Measurements from ENCODE around the gene PPP1R3G.

Gene PPP1R3G

DNA sequence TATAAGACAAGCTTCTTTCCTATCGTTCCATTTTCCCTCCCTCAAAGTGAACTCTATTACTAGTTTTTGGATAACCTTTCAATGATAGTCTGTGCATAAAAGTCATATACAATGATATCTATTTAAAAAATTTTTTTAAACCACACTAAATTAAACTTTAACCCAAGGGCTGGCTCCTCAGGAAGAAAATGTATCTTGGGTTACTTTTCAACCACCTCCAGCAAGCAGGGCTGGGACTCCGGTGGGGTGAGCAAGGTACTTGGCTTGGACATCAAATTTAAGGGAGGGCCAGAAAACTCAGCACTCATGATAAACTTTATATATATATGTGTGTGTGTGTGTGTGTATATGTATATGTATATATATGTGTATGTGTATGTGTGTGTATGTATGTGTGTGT is 13.9 kb upstream of the PPP1R3G start:
- no peak for DNase-seq (ENCODE audit: low read depth in 2 of 3, low spot score in 1 of 3)

DNA sequence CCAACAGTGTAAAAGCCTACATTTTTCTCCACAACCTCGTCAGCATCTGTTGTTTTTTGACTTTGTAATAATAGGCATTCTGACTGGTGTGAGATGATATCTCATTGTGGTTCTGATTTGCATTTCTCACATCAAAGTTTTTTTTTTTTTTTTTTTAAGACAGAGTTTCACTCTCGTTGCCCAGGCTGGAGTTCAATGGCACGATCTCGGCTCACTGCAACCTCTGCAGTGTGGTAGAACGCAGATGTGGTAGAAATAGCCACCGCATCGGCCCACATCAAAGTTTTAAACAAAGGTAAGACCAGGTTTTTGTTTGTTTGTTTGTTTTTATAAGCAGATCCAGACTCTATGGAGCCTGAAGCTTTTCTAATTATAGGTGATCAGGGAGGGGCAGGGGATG is 12.7 kb upstream of the PPP1R3G start:
- no peak for DNase-seq (ENCODE audit: low read depth in 2 of 3, low spot score in 1 of 3)

DNA sequence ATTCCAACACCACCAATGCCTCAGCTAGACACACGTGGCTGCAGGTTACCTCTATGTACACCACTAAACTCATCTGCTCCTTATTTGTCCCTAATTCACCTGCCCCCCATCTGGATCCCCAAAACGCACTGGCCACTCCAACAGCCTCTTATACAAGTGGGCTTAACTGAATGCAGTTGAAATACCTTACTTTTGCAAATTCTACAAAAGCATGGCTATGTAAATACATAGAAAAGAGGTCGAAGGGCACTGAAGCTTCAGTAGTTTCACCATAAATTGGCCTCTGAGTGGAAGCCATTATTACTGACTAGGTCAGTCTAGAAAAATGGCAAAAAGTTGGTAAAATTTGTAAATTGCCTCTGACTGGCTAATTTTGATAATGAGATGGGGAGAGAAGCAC is 11.1 kb upstream of the PPP1R3G start:
- DNase-seq (ENCODE audit: low read depth in 2 of 3, low spot score in 1 of 3), result no peak

DNA sequence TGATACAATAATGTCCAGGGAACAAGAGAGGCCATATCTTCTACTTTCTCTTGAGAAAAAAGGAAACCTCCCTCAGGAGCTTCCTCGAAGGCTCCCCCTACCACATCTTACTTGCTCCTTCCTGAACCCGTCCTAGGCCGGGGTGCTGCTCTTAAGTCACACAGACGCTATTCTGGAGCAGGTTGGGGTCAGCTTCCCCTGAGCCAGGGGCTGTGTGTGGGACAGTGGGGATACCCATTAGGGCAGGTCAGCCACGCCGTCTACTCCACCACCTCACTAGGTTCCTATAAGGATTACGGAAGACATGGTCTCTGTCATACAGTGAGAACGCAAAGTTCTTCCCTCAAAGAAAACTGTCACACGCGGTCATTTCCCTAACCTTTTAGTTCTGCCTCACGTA is 8.2 kb upstream of the PPP1R3G start:
- DNase-seq (ENCODE audit: low read depth in 2 of 3, low spot score in 1 of 3), result no peak

DNA sequence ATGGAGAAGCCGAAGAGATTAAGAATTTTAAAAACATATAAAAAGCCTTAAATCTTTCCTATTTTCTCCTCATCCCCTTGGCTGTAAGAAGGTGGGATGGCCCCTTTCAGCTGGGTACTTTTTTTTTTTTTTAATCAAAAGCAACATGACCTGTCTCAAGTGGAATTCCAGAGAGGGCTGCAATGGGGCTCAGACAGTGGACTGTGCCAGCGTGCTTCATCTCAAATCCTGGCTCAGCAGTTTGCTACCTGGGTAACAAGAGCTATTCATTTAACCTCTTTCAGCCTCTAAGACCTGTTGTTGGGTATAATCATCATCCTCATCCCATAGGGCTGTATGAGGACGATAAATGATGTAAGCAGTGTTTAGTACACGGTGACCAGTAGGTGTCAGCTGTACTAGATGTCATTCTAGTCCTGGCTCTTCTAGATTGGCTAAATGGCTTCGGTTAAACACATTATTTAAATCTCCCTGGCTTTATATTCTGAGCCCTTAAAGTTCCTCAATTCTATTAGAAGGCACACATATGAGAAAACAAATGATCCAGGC is 6.9 kb upstream of the PPP1R3G start:
- no peak for DNase-seq (ENCODE audit: low read depth in 2 of 3, low spot score in 1 of 3)

DNA sequence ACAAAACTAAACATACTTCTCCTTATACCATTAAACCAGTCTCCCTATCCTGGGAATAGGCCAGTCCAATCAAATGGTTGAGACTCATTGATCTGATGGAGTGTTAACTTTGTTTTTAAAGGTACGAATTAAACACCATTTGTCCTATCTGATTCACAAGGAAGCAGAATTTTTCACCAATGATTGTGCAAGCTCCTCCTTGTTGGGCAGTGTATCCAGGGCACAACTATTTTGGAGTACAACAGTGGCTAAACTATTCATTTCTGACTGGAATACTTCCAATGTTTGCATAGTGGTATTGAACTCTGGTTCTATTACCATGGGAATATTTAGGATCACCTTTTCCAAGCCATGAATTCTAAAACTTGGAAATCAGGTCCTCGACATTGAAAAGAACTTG is 5.4 kb upstream of the PPP1R3G start:
- no peak for DNase-seq (ENCODE audit: low read depth in 2 of 3, low spot score in 1 of 3)

DNA sequence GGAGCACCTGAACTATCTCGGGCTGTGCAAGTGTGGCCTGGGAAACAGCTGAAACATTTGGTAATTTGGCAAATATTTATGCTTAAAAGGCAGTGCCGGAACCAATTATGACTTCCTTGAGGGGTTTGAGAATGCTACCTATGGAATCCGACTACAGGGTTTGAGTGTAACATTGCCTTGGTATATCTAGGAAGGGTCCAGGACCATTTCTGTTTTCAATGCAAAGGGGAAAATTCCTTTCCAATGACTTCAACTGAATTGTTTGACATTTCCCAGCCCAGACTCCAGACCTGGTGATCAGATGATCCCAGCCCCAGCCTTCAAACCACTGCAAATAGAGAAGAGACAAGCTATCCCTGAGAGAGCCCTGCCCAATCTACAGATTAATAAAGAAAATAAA is 4.6 kb upstream of the PPP1R3G start:
- no peak for DNase-seq (ENCODE audit: low read depth in 2 of 3, low spot score in 1 of 3)

DNA sequence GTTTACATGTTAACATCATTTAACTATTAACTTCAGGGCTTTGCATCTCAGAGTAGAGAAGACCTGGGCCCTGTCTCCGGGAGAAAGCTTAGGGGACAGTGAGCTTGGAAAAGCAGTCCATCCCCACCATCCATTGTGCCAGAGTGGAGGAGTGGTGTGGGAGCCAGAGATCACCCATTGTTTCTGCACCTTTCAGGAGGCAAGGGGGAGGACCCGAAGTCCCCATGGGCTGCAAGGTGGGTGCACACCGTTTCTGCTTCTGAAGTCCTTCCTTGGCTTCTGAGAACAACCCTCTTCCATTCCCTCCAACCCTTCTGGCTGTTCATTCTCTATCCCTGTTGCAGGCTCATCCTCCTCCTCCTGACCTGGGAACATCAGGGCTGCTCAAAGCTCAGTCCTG is 4.0 kb upstream of the PPP1R3G start:
- DNase-seq (ENCODE audit: low read depth in 2 of 3, low spot score in 1 of 3), result no peak

DNA sequence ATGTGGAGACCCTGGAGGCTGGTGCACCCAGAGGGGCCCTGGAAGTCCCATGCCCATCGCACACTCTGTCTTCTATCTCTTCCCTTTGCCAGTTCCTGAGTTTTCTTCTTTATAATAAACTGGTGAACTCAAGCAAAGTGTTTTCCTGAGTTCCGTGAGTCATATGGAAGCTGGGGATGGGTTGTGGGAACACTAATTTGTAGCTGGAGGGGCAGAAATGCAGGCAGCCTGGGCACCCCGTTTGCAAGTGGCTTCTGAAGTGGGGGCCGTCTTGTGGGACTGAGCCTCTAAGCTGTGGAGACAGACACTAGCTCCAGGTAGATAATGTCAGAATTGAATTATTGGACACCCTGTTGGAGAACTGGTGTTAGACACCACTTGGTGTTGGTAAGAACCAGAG is 3.2 kb upstream of the PPP1R3G start:
- no peak for DNase-seq (ENCODE audit: low read depth in 2 of 3, low spot score in 1 of 3)

DNA sequence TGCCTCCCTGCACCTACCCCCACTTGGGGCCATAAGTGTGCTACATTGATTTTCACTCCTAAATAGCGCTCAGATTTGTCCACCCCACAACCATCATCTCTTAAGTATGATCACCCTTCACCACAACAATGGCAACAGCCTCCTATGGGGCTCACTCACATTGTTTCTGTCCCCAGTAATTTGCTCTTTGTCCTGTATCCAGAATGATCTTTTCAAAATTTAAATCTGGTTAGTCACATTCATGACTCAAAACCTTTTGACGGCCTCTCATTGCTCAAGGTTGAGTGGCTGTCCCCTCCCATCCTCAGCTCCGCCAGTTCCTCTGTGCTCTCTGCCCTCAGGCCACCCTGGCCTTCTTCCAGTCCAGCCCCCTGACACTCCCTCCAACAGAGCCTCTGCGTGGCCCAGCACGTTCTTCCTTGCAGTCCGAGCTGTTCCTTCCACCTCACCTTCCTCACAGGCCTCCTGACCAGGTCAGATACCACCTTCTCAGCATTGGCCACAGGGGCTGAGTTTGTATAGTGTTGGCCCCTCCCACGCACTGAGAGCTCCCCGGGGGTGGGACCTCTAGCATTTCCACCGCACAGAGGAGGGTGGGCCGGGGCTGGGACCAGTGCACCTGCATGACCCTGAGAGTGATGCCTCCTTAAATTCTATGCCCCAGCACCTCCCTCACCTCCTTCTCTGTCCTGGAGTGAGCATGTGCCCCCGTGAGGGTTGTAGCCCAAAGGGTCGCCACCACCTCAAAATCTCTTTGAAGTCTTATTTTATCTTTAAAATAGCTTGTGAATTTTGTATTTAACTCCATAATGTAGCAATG is 2.4 kb upstream of the PPP1R3G start:
- no peak for DNase-seq (ENCODE audit: low read depth in 2 of 3, low spot score in 1 of 3)

DNA sequence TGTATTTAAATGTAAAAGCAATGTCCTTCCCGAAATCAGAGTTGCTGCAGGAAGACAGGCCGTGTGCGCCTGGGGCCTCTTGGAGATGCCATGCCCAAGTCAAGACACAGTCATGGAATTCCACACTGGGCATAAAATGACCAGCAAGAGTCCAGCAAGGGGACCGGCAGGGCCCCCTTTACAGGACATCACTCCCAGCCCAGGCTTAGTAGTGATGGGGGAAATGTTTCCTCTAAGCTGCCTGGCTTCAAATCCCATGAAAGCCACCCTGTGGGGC is 1.9 kb upstream of the PPP1R3G start:
- no peak for DNase-seq (ENCODE audit: low read depth in 2 of 3, low spot score in 1 of 3)

DNA sequence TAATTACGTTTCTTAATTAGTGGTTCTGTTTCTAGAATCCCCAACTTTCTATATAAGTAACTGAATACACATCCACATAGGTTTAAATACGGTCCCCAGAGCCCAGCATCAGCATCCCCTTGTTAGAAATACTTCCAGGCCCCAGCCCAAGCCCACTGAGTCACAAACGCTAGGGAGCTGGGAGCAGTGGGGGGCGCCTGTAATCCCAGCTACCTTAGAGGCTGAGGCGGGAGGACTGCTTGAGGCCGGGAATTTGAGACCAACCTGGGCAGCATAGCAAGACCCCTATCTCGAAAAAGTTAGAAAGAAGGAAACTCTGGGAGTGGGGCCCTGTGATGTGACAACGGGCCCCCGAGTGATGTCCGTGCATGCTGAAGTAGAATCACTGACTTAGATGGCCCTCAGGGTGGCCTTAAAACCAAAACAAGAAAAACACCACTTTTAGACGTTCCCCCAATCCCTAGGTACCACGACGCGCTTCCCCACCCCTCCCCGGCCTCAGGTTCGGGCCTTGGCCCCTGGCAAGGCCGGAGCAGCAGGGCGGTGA is 1.3 kb upstream of the PPP1R3G start:
- DNase-seq (ENCODE audit: low read depth in 2 of 3, low spot score in 1 of 3), result no peak

DNA sequence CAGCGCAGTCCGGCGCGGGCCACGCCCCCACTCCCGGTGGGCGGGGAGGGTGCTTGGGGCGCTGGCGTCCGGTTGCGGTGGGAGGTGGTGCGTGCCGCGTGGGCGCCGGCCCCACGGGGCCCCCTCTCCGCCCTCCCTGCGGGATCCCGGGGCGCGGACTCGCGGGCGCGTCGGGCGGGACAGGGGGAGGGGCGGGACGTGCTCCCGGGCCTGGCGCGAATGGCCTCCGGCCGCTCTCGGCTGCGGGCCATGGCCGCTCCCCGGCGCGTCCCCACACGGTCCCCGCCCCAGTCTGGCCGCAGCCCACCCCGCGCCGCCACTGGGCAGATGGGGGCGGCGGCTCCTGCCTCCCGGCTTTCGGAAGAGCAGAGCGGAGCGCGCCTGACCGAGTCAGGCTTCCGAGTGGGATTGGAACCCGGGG is 771 bp upstream of the PPP1R3G start:
- no peak for DNase-seq (ENCODE audit: low read depth in 2 of 3, low spot score in 1 of 3)

DNA sequence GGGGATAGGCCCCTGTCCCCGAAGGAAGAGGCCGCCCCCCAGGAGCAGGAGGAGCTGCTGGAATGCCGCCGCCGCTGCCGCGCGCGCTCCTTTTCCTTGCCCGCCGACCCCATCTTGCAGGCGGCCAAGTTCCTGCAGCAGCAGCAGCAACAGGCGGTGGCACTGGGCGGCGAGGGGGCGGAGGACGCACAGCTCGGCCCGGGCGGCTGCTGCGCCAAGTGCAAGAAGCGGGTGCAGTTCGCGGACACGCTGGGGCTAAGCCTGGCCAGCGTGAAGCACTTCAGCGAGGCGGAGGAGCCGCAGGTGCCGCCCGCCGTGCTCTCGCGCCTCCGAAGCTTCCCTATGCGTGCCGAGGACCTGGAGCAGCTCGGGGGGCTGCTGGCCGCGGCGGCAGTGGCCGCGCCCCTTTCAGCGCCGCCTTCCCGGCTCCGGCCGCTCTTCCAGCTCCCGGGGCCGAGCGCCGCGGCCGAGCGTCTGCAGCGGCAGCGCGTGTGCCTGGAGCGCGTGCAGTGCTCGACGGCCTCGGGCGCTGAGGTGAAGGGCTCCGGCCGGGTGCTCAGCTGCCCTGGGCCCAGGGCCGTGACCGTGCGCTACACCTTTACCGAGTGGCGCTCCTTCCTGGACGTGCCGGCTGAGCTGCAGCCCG is 630 bp downstream of the PPP1R3G start:
- no peak for DNase-seq (ENCODE audit: low read depth in 2 of 3, low spot score in 1 of 3)

DNA sequence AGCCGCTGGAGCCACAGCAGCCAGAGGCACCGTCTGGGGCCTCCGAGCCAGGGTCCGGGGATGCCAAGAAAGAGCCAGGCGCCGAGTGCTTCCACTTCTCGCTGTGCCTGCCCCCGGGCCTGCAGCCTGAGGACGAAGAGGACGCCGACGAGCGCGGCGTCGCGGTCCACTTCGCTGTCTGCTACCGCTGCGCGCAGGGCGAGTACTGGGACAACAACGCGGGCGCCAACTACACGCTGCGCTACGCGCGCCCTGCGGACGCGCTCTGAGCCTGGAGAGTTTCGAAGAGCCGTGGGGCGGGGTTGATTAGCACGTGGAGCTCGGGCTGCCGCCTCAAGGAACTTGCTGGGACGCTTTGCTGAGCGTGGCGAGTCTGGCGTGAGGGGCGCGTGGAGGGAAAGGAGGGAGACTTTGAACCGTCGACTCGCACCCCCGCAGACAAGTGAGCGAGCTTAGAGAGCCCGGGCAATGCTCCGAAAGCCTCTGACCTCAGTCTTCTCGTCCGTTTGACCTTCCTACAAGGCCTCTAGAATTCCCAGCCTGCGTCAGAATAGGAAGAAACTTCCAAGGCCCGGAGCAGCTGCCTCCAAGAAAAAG is 1.3 kb downstream of the PPP1R3G start:
- DNase-seq (ENCODE audit: low read depth in 2 of 3, low spot score in 1 of 3), result no peak

DNA sequence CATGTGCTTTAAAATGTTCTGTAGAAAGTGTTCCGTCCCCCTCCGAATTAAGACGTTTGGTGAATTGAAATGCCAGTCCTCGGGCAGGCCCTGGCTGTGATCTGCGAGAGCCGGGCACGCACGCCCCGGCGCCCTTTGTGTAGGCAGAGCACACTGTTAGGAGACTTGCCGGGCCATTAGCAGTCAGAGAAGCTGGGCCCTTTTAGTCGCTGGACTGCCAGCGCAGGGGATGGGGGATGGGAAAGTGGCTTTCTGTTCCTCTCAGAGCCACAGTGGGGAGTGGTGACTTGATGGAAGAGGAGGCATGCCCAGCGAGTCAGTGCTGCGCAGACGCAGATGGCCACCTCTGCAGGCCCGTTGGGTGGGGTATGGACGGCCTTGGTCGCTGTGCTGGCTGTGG is 2.2 kb downstream of the PPP1R3G start:
- no peak for DNase-seq (ENCODE audit: low read depth in 2 of 3, low spot score in 1 of 3)

DNA sequence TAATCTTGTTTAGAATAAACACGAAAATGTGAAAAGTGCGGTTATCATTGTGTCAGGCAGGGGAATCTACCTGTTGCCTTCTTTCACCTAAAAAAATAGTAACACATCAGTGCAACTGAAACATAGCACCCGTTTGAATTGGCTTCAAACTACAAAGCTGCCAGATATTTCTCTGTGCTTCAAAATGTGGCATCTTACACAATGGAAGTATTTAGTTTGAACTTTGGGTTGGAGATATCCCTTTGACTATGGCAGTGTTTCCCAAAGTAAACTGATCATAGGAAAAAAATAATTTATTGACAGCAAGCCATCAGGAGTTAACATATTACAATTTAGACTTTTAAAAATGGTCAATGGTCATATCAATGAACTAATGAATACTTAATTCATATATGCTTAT is 3.6 kb downstream of the PPP1R3G start:
- DNase-seq (ENCODE audit: low read depth in 2 of 3, low spot score in 1 of 3), result no peak

DNA sequence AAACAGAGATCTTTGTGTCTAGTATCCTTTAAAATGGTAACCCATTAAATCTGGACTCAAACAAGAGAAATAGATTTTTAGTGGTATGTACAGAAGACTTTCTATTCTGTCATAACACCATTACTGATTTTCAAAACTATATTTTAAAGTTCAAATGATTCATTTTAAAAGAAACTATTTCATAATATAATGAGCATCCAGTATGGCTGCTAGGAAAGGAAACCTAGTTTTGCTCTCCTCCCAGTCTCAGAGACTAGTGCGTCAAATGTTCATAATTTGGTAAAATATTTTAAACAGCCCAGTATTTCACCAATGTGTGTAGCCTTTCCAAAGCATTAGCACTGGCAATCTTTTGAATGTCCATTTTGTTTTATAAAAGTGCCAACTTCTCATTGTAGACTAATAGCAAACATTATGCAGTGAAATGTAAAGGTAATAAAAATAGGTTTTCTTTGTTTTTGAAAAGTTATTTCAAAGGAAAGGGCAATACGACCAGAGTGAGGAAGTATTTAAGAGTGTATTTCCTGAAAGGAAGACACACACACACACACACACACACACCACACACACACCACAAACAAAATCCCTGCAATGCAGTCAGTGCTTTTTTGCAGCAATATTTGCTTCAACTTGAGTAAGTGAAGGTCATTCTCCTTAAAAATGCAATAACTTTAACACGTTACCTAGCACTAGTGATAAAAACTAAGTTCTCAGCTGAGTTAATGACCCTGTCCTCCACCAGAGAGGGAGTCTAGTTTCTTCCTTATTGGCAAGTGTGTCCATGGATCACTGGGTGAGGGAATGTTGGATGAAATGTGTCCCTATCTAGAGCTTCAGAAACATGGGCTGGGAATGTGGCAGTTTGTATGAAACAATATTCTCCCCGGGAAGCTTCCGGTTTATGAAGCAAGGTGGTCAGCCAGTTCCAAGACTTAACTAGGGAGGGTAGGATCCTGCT is 4.6 kb downstream of the PPP1R3G start:
- no peak for DNase-seq (ENCODE audit: low read depth in 2 of 3, low spot score in 1 of 3)

DNA sequence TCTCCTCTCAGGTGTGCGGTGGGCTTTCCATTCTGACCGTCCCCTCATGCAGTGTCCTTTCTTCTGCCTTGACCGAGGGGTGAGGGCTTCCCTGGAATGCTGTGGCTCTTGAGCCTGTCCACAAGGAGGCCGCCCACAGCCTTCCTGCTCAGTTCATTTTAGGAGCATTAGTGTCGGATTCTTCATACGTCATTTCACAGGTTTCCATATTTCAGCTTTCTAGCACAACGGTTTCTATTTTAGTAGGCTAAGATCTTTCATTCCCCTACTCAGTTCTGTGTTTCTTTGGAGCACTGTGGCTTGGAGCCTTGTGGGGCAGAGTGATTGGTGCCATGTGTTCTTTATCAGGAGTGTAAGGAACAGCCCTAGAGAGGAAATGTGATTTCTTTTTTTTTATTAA is 5.5 kb downstream of the PPP1R3G start:
- DNase-seq (ENCODE audit: low read depth in 2 of 3, low spot score in 1 of 3), result no peak

DNA sequence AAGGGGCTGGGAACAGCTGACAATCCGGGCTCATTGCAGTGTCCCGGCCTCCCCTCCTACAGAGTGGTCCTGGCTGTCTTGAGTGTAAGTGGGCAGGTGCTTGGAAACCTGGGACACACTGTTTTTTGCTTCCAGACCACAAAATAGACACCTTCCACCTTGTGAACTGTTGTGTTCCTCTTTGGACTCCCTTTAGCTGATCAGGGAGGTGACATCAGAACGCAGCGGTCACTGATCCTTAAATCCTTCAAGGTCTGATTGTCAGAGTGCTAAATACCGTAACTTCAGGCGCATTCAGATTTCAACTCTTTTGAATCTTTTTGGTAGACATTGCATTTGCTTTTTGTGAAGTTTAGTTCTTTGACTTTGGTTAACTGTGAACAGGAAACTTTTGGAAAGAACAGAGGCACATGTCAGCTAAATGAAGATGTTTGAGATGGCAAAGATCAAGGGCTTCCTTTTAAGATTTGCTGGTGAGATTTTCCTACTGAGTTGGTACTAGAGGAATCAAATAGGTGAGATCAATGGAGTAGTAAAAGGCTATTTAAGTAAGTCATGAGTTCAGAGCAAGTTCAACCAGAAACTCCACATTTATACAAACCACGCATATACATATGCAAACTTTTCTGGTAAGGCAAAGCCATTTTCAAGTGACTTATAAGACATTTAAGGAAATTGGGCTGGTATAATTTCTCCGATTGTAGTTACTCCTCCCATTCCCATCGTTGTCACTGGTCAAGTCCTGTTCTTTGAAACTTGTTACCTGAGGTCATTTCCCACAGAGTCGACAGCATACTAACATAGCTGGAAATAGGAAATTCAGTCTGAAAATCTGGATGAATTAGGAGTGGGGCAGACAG is 6.3 kb downstream of the PPP1R3G start:
- DNase-seq (ENCODE audit: low read depth in 2 of 3, low spot score in 1 of 3), result no peak

Measured in stimulated activated CD4-positive, alpha-beta T cell treated with anti-CD3 and anti-CD28 coated beads, Interleukin-12 subunit alpha, Interleukin-12 subunit beta, amount 100 ng/mL, for 48 hours (primary cell).